Measurements from ENCODE around the gene ARHGAP15. TPM values are rescaled to one million over a fixed set of nuclear protein-coding genes. Genes with fewer than 3 reads are reported as not detected.

ARHGAP15 gene
- total and polyA plus RNA-seq, 12 donors: 4.7 to 33.8 (median 10.4) TPM

DNA sequence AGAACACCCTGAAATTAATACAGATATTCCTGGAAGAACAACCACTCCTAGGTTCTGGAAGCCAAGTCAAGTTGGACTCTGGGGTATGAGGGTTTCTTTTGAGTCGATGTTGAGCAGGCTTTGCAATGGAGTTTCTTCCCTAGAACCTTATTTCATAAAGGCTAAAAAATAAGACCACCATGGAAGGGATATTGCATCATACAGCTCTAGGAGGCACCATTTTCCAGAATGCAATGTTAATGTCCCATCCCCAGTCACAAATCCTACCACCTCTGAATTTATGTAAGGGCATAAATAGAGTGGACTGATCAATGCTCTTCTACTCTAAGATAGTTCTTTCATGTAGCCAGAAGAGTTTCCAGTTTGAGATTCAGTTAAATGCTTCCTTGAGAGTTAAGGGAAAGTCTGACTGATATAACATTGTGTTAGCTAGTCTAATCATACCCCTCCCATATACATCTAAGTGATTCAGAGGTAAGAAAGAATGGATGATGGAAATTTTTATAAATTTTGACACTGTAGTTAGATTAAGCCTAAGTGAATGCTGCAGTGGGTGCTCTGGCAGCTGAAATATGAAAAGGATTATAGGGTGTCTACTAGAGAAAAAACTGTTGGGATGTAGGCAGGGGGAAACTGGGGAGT is 22.0 kb downstream of the ARHGAP15 start:
- no peak for DNase-seq
- Histone ChIP-seq H3K36me3 (replicated peaks in 1 of 2) (no peaks in the 10 kb centered on the region), H3K4me1 (replicated peaks in 1 of 2) (no peaks in the 10 kb centered on the region), H3K4me3 (no peak overlapping the region), H3K9me3 (replicated peaks in 1 of 3) (no peaks in the 10 kb centered on the region), H3K27ac (no peak overlapping the region), H3K27me3 (no peaks in the 10 kb centered on the region)
- intact Hi-C loops (cut with DNase I): no loop called here
- TF ChIP-seq POLR2A (IDR thresholded peaks at IDR 0.05): no peak
- TF ChIP-seq, protein P1, sequence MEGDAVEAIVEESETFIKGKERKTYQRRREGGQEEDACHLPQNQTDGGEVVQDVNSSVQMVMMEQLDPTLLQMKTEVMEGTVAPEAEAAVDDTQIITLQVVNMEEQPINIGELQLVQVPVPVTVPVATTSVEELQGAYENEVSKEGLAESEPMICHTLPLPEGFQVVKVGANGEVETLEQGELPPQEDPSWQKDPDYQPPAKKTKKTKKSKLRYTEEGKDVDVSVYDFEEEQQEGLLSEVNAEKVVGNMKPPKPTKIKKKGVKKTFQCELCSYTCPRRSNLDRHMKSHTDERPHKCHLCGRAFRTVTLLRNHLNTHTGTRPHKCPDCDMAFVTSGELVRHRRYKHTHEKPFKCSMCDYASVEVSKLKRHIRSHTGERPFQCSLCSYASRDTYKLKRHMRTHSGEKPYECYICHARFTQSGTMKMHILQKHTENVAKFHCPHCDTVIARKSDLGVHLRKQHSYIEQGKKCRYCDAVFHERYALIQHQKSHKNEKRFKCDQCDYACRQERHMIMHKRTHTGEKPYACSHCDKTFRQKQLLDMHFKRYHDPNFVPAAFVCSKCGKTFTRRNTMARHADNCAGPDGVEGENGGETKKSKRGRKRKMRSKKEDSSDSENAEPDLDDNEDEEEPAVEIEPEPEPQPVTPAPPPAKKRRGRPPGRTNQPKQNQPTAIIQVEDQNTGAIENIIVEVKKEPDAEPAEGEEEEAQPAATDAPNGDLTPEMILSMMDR (IDR thresholded peaks at IDR 0.05): no peak
- 89 to 100% (median 96%) methylated on average over 1 of the region's 1 CpG for WGBS, 4 donors

GRCh38 chr2:143152219-143152618 is 23.0 kb downstream of the ARHGAP15 start:
- intact Hi-C loops (cut with DNase I): no loop called here
- Histone ChIP-seq H3K27ac (no peak overlapping the region), H3K4me3 (no peak overlapping the region), H3K9me3 (replicated peaks in 1 of 3) (no peaks in the 10 kb centered on the region), H3K4me1 (replicated peaks in 1 of 2) (no peaks in the 10 kb centered on the region), H3K36me3 (replicated peaks in 1 of 2) (no peaks in the 10 kb centered on the region), H3K27me3 (no peaks in the 10 kb centered on the region)
- DNase-seq: no peak
- no peak for TF ChIP-seq POLR2A (IDR thresholded peaks at IDR 0.05)
- TF ChIP-seq, protein P1 (IDR thresholded peaks at IDR 0.05): no peak
- 68 to 79% (median 75%) methylated on average over 2 of the region's 2 CpGs for WGBS, 4 donors

DNA sequence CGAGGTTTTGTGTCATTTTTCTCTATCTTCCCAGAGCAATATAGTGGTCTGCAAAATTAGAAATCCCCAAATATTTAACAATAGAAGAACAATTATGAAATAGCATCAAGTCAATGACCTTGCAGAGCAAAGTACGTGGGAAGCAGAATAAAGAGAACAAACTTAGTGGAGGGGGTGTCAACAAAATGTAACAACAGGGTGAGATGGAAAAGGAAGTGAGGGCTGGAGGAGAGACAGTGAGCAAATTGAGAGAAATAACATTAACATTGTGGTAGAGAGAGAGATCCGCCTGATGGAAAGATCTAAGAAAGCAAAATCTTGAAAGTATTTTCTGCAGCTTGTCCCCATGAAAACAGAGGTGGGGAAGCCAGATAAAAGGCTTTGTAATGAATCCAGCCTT is 23.4 kb downstream of the ARHGAP15 start:
- Histone ChIP-seq H3K9me3 (replicated peaks in 1 of 3) (no peaks in the 10 kb centered on the region), H3K27ac (no peak overlapping the region), H3K4me1 (replicated peaks in 1 of 2) (no peaks in the 10 kb centered on the region), H3K36me3 (replicated peaks in 1 of 2) (no peaks in the 10 kb centered on the region), H3K27me3 (no peaks in the 10 kb centered on the region), H3K4me3 (no peak overlapping the region)
- DNase-seq: no peak
- TF ChIP-seq POLR2A (IDR thresholded peaks at IDR 0.05): no peak
- TF ChIP-seq, protein P1 (IDR thresholded peaks at IDR 0.05): no peak
- WGBS, 4 donors: 53 to 68% (median 55%) methylated on average over 3 of the region's 3 CpGs
- intact Hi-C loops (cut with DNase I): no loop called here

DNA sequence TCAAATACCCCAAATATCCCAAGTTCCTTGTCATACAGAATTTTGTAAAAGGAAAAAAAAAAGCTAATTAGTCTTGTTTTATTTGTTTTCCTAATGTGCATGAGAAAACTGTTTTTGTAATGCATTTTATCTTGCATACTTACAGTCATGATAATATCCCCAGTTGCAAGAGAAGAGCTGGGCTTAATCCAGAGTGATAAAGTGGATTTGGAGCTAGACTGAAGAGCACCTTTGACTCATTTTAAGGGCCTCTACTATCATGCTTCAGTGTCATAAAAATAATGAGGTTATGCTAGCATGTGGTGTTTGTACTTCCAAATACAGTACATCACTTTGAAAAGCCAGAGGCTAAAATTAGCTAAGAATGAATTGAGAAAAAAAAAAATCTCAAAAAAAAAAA is 26.4 kb downstream of the ARHGAP15 start:
- Histone ChIP-seq H3K9me3 (replicated peaks in 1 of 3) (no peaks in the 10 kb centered on the region), H3K36me3 (replicated peaks in 1 of 2) (no peaks in the 10 kb centered on the region), H3K4me3 (no peak overlapping the region), H3K4me1 (replicated peaks in 1 of 2) (peaks cover 0 to 12% of the 10 kb centered on the region in 2 donors), H3K27ac (no peak overlapping the region), H3K27me3 (no peaks in the 10 kb centered on the region)
- DNase-seq: no peak
- intact Hi-C loops (cut with DNase I): no loop called here
- TF ChIP-seq POLR2A (IDR thresholded peaks at IDR 0.05): no peak
- TF ChIP-seq, protein P1 (IDR thresholded peaks at IDR 0.05): no peak

Data from adrenal gland (tissue), 12 donors.